Measurements from ENCODE around the gene BRAF.
"Not testable (repeated sequence)": the region's sequence is repeated elsewhere in the genome, so short reads cannot be mapped to it uniquely, and the experiment has no call there.

The BRAF gene

DNA sequence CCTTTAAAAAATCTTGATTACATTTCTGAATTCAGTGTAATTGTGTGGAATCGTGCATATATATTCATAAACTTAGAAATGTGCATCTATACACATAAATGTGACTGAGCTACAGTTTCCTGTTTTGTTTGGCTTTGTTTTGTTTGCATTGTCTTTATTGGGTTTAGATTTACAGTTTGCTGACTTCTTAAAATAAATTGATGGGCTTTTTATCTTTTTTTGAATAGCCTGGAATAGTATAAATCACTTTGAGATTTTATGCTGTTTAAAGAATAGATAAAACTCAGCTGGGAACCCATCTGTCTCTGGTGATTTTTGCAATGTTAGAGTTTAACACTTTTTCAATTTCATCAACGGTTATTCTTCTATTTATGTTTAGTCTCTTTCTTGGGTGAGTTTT lies 21.2 kb upstream of the BRAF start:
- TF ChIP-seq, protein P1, sequence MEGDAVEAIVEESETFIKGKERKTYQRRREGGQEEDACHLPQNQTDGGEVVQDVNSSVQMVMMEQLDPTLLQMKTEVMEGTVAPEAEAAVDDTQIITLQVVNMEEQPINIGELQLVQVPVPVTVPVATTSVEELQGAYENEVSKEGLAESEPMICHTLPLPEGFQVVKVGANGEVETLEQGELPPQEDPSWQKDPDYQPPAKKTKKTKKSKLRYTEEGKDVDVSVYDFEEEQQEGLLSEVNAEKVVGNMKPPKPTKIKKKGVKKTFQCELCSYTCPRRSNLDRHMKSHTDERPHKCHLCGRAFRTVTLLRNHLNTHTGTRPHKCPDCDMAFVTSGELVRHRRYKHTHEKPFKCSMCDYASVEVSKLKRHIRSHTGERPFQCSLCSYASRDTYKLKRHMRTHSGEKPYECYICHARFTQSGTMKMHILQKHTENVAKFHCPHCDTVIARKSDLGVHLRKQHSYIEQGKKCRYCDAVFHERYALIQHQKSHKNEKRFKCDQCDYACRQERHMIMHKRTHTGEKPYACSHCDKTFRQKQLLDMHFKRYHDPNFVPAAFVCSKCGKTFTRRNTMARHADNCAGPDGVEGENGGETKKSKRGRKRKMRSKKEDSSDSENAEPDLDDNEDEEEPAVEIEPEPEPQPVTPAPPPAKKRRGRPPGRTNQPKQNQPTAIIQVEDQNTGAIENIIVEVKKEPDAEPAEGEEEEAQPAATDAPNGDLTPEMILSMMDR (IDR thresholded peaks at IDR 0.05; ENCODE audit: borderline replicate concordance, insufficient read depth, low read depth, low read length), result no peak
- no peak overlapping the region for H3K4me3 ChIP-seq (ENCODE audit: low read depth, low read length)

- not testable (repeated sequence) for H3K4me3 ChIP-seq (ENCODE audit: low read depth, low read length)
These were observed 17.5 kb upstream of the BRAF start for GRCh38 chr7:140942242-140942641.

GRCh38 chr7:140940898-140941297 lies 16.2 kb upstream of the BRAF start:
- TF ChIP-seq, protein P1 (IDR thresholded peaks at IDR 0.05; ENCODE audit: borderline replicate concordance, insufficient read depth, low read depth, low read length), result no peak
- H3K4me3 ChIP-seq (ENCODE audit: low read depth, low read length), result no peak overlapping the region

DNA sequence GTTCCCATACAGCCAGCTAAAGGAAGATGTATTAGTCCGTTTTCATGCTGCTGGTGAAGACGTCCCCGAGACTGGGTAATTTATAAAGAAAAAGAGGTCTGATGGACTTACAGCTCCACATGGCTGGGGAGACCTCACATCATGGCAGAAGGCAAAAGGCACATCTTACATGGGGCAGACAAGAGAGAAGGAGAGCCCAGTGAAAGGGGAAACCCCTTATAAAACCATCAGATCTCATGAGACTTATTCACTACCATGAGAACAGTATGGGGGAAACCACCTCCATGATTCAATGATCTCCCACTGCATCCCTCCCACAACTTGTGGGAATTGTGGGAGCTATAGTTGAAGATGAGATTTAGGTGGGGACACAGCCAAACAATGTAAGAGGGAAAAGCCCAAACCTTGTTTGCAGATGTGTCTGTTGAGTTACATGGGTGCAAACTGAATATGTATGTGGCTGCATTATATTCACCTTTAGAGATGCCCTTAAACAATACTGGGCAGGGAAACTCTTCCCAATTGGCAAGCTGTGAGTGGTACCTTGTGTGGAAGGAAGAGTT lies 13.1 kb upstream of the BRAF start:
- TF ChIP-seq, protein P1 (IDR thresholded peaks at IDR 0.05; ENCODE audit: borderline replicate concordance, insufficient read depth, low read depth, low read length), result no peak
- H3K4me3 ChIP-seq (ENCODE audit: low read depth, low read length), result no peak overlapping the region

DNA sequence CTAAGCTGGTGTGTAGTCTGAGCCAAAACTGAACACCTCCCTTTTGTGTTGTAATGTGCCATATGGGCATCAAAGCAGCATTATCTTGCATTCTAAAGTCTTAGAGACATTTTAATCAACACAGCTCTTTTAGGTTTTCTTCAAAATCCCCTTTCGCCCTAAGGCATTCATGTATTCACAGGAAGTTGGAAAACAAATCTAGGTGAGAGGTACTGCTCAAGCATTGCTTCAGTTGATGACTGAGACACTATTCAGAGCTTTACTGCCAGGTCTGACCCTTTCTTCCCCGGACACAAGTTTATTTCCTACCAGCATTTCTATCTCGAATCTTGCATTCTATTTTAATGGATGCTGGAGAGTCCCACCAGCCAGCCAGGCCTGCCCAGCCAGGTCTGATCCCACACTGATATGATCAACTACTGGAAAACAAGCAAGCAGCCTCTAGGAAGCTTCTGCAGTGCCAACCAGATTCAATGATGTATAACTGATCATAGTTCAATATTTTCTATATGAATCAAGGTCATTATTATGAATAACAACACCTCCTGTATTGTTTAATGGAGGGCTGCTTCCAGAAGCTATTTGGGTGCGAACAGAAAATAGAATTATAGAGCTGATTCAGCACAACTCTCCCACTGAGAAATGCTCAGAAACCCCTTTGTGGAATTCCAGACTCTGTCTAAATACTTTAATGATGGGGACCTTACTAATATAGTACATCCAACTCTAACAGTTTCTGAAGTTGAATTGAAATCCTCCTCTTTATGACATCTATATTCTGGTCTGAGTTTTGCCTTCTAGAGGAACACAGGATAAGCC lies 4.0 kb upstream of the BRAF start:
- H3K4me3 ChIP-seq (ENCODE audit: low read depth, low read length), result no peak overlapping the region
- TF ChIP-seq, protein P1 (IDR thresholded peaks at IDR 0.05; ENCODE audit: borderline replicate concordance, insufficient read depth, low read depth, low read length), result no peak

DNA sequence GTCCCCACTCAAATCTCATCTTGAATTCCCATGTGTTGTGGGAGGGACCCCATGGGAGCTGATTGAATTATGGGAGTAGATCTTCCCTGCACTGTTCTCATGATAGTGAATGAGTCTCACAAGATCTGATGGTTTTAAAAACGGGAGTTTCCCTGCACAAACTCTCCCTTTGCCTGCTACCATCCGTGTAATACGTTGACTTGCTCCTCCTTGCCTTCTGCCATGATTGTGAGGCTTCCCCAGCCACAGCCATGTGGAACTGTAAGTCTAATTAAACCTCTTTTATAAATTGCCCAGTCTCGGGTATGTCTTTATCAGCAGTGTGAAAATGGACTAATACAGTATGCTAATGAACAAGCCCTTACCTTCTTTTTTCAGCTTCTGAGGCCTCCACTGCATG lies 3.2 kb upstream of the BRAF start:
- H3K4me3 ChIP-seq (ENCODE audit: low read depth, low read length), result not testable (repeated sequence)

- TF ChIP-seq, protein P1 (IDR thresholded peaks at IDR 0.05; ENCODE audit: borderline replicate concordance, insufficient read depth, low read depth, low read length), result no peak
- H3K4me3 ChIP-seq (ENCODE audit: low read depth, low read length), result no peak overlapping the region
These were observed 2.6 kb upstream of the BRAF start for GRCh38 chr7:140927351-140927750.

GRCh38 chr7:140926021-140926817 lies 1.5 kb upstream of the BRAF start:
- TF ChIP-seq, protein P1 (IDR thresholded peaks at IDR 0.05; ENCODE audit: borderline replicate concordance, insufficient read depth, low read depth, low read length), result no peak
- H3K4me3 ChIP-seq (ENCODE audit: low read depth, low read length), result no peak overlapping the region

All from GM12875 (cell line).